B cell (primary cell): Measurements from ENCODE around the gene PDSS1. TPM values are rescaled to one million over a fixed set of nuclear protein-coding genes. Genes with fewer than 3 reads are reported as not detected.
A peak's percentile ranks its signal among the peaks of the same experiment; 100 is the strongest.

Experiments
- ATAC-seq: fragments of 200-7000 bp; cut with Tn5 transposase; one replicate; pipeline ENCODE4 v1.10.0; 2021; ENCODE audit warnings: low read depth, mild to moderate bottlenecking, moderate number of reproducible peaks, moderate library complexity
- CTCF ChIA-PET: fragments of 350-600 bp; sonication (Branson Sonifier 250); formaldehyde crosslinking; loops from one replicate; lab custom pipeline; 2021; ENCODE audit warnings: antibody characterized with exemption, inconsistent platforms; lab: Charles Lee
- POLR2A ChIA-PET: fragments of 350-600 bp; sonication (Branson Sonifier 250); formaldehyde crosslinking; loops from one replicate; lab custom pipeline; 2021; ENCODE audit warnings: antibody characterized with exemption; lab: Charles Lee
- DNase-seq: peaks from one replicate; pipeline ENCODE4 v3.0.0; 2013
- H2AFZ ChIP-seq: 2 replicates; pipeline ENCODE4 v1.6.1; 2012; ENCODE audit warnings: mild to moderate bottlenecking, low read depth, low read length; ENCODE audit not compliant: insufficient read depth, poor library complexity, severe bottlenecking
- H3K27ac ChIP-seq, 2 donors: 1 replicate in 1 of 2; 2 replicates in 1 of 2; pipeline ENCODE4 v1.5.1; 2012 to 2013; ENCODE audit warnings: low read length in 2 of 2, mild to moderate bottlenecking in 2 of 2, moderate library complexity in 1 of 2
- H3K27me3 ChIP-seq, 4 experiments: fragments of 200-600 bp in 1 of 4; sonication (generic) in 1 of 4; replicated peaks in 1 of 4; 1 replicate in 2 of 4; 2 replicates in 2 of 4; pipeline versions ENCODE4 v1.6.1 to v1.7.0; 2013 to 2016; ENCODE audit warnings: low read length in 3 of 4, mild to moderate bottlenecking in 2 of 4, mixed read lengths in 1 of 4, moderate library complexity in 1 of 4; ENCODE audit not compliant: insufficient read depth in 4 of 4, control insufficient read depth in 3 of 4; ENCODE audit errors: control extremely low read depth in 1 of 4
- H3K36me3 ChIP-seq, 2 experiments: replicated peaks in 1 of 2; 1 replicate in 1 of 2; 2 replicates in 1 of 2; pipeline versions ENCODE4 v1.6.1 to v1.7.1; 2013; ENCODE audit warnings: low read length in 1 of 2; ENCODE audit not compliant: insufficient read depth in 2 of 2, control insufficient read depth in 1 of 2; ENCODE audit errors: control extremely low read depth in 1 of 2, extremely low read depth in 1 of 2
- H3K4me1 ChIP-seq, 2 donors: fragments of 200-600 bp in 1 of 2; sonication (generic) in 1 of 2; 1 replicate in 1 of 2; 2 replicates in 1 of 2; pipeline versions ENCODE4 v1.5.1 to v1.6.1; 2013 to 2017; ENCODE audit warnings: low read length in 2 of 2; ENCODE audit not compliant: control insufficient read depth in 2 of 2, insufficient read depth in 2 of 2
- H3K4me2 ChIP-seq: replicated peaks from 2 replicates; pipeline ENCODE3; 2012; ENCODE audit warnings: mild to moderate bottlenecking, low read depth, low read length; ENCODE audit not compliant: poor library complexity, severe bottlenecking
- H3K4me3 ChIP-seq, 5 experiments: fragments of 200-600 bp in 1 of 5; sonication (generic) in 1 of 5; 1 replicate in 3 of 5; 2 replicates in 2 of 5; pipeline versions ENCODE4 v1.5.1 to v1.7.0; 2011 to 2016; ENCODE audit warnings: low read length in 4 of 5, mild to moderate bottlenecking in 4 of 5, low read depth in 2 of 5, control low read depth in 1 of 5, moderate library complexity in 1 of 5; ENCODE audit not compliant: insufficient read depth in 1 of 5; ENCODE audit errors: control extremely low read depth in 1 of 5, extremely low read depth in 1 of 5
- H3K79me2 ChIP-seq: fragments of 200-600 bp; sonication (generic); one replicate; pipeline ENCODE4 v1.6.0; 2016; ENCODE audit warnings: low read length; ENCODE audit not compliant: control insufficient read depth, insufficient read depth
- H3K9ac ChIP-seq: fragments of 200-600 bp; sonication (generic); 2 replicates; pipeline ENCODE4 v1.6.1; 2017; ENCODE audit warnings: mild to moderate bottlenecking, low read length, moderate library complexity
- H3K9me3 ChIP-seq, 3 donors: one replicate each; pipeline versions ENCODE4 v1.6.1 to v1.7.1; 2013; ENCODE audit warnings: low read length in 2 of 3; ENCODE audit not compliant: control insufficient read depth in 2 of 3, insufficient read depth in 1 of 3; ENCODE audit errors: control extremely low read depth in 1 of 3
- H4K20me1 ChIP-seq: 2 replicates; pipeline ENCODE4 v1.6.0; 2012; ENCODE audit warnings: mild to moderate bottlenecking, low read length; ENCODE audit not compliant: insufficient read depth, control insufficient read depth, poor library complexity, severe bottlenecking
- H3K27ac Mint-ChIP-seq: one replicate; pipeline ENCODE4 v1.8.0; 2021; ENCODE audit warnings: mixed read lengths
- H3K27me3 Mint-ChIP-seq: one replicate; pipeline ENCODE4 v1.8.0; 2021; ENCODE audit warnings: mixed read lengths
- H3K4me1 Mint-ChIP-seq: one replicate; pipeline ENCODE4 v1.8.0; 2021; ENCODE audit warnings: mixed read lengths
- H3K4me3 Mint-ChIP-seq: one replicate; pipeline ENCODE4 v1.8.0; 2021; ENCODE audit warnings: mixed read lengths
- H3K9me3 Mint-ChIP-seq: one replicate; pipeline ENCODE4 v1.8.0; 2022; ENCODE audit warnings: mixed read lengths; ENCODE audit not compliant: insufficient read depth
- EZH2 ChIP-seq: IDR thresholded peaks from 2 replicates; pipeline ENCODE4 v1.6.1; 2012; ENCODE audit warnings: borderline replicate concordance, low read depth, mild to moderate bottlenecking, moderate library complexity, low read length; ENCODE audit not compliant: insufficient read depth, poor library complexity, severe bottlenecking
- WGBS: methylation state at CpG from one replicate; pipeline ENCODE4 v1.1.5; 2013; ENCODE audit warnings: missing lambda C conversion rate; ENCODE audit not compliant: insufficient coverage; 5-methylcytosine and 5-hydroxymethylcytosine counted together
- intact Hi-C: fragments of 100-400 bp; cut with micrococcal nuclease; formaldehyde crosslinking; loops from one replicate; pipeline ENCODE4 v1.10.0; 2022
- polyA plus RNA-seq: library from polyadenylated mRNA; depleted of rRNA; stranded (reverse); fragments of >200 nt; gene quantifications from 2 replicates; pipeline ENCODE4 v1.2.3, GENCODE V29; 2012
- total RNA-seq, 2 donors: library from RNA; stranded (reverse); fragments of 120-200 nt in 1 of 2; gene quantifications; 1 replicate in 1 of 2; 2 replicates in 1 of 2; pipeline versions ENCODE4 v1.2.3 to v1.2.4, GENCODE V29; 2013 to 2022
- TF ChIP-seq, protein P1 (sequence below): fragments of 200-600 bp; IDR thresholded peaks from one replicate; pipeline ENCODE4 v1.8.0; 2022; ENCODE audit warnings: antibody characterized with exemption, mild to moderate bottlenecking

The PDSS1 gene
- total and polyA plus RNA-seq, 2 donors (not counting 1 experiment from before 2014, with no cell fraction given): 3.6 to 4.7 TPM

DNA sequence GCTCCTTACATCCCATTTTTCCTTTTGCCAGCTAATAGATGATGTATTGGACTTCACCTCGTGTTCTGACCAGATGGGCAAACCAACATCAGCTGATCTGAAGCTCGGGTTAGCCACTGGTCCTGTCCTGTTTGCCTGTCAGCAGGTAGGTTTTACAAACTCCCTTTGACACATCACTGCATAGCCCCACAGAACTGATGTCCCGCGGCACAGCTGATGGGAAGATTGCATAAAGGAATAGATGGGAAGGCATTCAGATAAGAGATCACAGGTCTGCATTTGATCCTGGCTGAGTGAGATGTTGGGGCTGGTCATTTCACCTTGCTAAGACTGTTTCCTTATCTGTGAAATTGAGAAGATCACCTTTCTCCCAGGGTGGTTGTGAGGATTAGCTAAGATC is 37.9 kb downstream of the PDSS1 start:
- Histone ChIP-seq H4K20me1 (no peaks in the 10 kb centered on the region), H2AFZ (no peak overlapping the region), H3K4me2 (no peak overlapping the region), H3K9me3 (no peaks in the 10 kb centered on the region), H3K9ac (no peak overlapping the region), H3K27ac (no peak overlapping the region), H3K4me1 (peaks cover 32 to 46% of the 10 kb centered on the region in 2 donors), H3K79me2 (no peaks in the 10 kb centered on the region), H3K27me3 (no peaks in the 10 kb centered on the region), H3K4me3 (no peak overlapping the region), H3K36me3 (peaks cover 0 to 17% of the 10 kb centered on the region in 2 experiments)
- H3K4me1 Mint-ChIP-seq: peaks cover 43% of the 10 kb centered on the region
- no peak overlapping the region for H3K4me3 Mint-ChIP-seq
- 92% methylated on average over 2 of the region's 4 CpGs for WGBS
- CTCF ChIA-PET: interaction anchor here (1.2 to 2.7 kb wide), 3 partner anchors 9 to 147 kb away, joined by 3 to 19 read pairs (median 11); no protein-coding TSS in a partner anchor
- intact Hi-C loops: loop anchor here (5.0 kb wide), 1 partner anchor 507 kb away; the partner anchor contains the start of gene ACBD5
- ATAC-seq (no peak), DNase-seq (no peak)
- POLR2A ChIA-PET: no interaction called here
- peak overlapping the region; percentile 71 for H3K27ac Mint-ChIP-seq
- no peaks in the 10 kb centered on the region for H3K9me3 Mint-ChIP-seq
- no peaks in the 10 kb centered on the region for H3K27me3 Mint-ChIP-seq
- TF ChIP-seq EZH2: no peak
- TF ChIP-seq, protein P1, sequence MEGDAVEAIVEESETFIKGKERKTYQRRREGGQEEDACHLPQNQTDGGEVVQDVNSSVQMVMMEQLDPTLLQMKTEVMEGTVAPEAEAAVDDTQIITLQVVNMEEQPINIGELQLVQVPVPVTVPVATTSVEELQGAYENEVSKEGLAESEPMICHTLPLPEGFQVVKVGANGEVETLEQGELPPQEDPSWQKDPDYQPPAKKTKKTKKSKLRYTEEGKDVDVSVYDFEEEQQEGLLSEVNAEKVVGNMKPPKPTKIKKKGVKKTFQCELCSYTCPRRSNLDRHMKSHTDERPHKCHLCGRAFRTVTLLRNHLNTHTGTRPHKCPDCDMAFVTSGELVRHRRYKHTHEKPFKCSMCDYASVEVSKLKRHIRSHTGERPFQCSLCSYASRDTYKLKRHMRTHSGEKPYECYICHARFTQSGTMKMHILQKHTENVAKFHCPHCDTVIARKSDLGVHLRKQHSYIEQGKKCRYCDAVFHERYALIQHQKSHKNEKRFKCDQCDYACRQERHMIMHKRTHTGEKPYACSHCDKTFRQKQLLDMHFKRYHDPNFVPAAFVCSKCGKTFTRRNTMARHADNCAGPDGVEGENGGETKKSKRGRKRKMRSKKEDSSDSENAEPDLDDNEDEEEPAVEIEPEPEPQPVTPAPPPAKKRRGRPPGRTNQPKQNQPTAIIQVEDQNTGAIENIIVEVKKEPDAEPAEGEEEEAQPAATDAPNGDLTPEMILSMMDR: no peak

DNA sequence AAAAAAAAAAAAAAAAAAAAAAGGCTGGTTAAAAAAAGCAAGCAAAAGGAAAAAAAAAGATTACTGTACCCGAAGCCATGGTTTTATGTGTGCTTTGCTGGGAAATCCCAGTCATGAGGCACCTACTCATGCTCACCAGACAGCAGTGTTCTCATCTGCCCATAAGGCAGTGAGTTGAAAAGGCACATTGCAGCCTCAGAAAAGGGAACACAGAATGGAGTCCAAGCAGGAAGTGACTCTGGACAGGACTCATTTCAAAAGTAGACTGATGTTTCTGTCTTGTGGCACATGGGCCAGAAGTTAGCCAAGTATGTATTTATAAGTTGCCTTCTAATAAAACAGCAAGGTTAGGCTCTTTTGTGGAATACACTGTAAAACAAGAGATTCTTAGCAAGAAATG is 40.2 kb downstream of the PDSS1 start:
- H3K27me3 Mint-ChIP-seq: no peaks in the 10 kb centered on the region
- H3K4me3 ChIP-seq: no peak overlapping the region
- H4K20me1 ChIP-seq: no peaks in the 10 kb centered on the region
- peak overlapping the region; percentile 89 for H3K27ac Mint-ChIP-seq
- H3K9me3 Mint-ChIP-seq: no peaks in the 10 kb centered on the region
- peak overlapping the region; percentile 87 for H3K27ac ChIP-seq
- peak overlapping the region; percentile 52 for H3K4me3 Mint-ChIP-seq
- WGBS: no CpG with 5 or more reads among the region's 1 CpG
- H3K9ac ChIP-seq: no peak overlapping the region
- DNase-seq (peak; percentile 86), ATAC-seq (peak; percentile 69)
- ChIA-PET POLR2A (no interaction called here), CTCF (interaction anchor here (1.1 to 1.6 kb wide), 2 partner anchors 12 to 16 kb away, joined by 3 read pairs; no protein-coding TSS in a partner anchor)
- H3K27me3 ChIP-seq: no peaks in the 10 kb centered on the region
- peaks cover 36 to 49% of the 10 kb centered on the region in 2 donors for H3K4me1 ChIP-seq
- intact Hi-C loops: loop anchor here (1.0 to 5.0 kb wide), 4 partner anchors 17 to 505 kb away; partner anchors contain the start of genes ACBD5 and PDSS1
- TF ChIP-seq, protein P1: no peak
- no peak for TF ChIP-seq EZH2
- no peaks in the 10 kb centered on the region for H3K79me2 ChIP-seq
- H3K4me2 ChIP-seq: peak overlapping the region; percentile 58
- peaks cover 50% of the 10 kb centered on the region for H3K4me1 Mint-ChIP-seq
- peaks cover 0 to 4% (median 0%) of the 10 kb centered on the region in 3 donors for H3K9me3 ChIP-seq
- H2AFZ ChIP-seq: peak overlapping the region; percentile 0
- peaks cover 2 to 10% of the 10 kb centered on the region in 2 experiments for H3K36me3 ChIP-seq
